SK-N-SH (cell line): Measurements from ENCODE around the gene OBSCN. TPM values are rescaled to one million over a fixed set of nuclear protein-coding genes. Genes with fewer than 3 reads are reported as not detected.

Experiments used
- CTCF ChIA-PET: fragments of 300-600, 350-600 bp; formaldehyde crosslinking; extraction: SDS; loops from one replicate; lab custom pipeline; 2021; lab: Yijun Ruan, JAX
- POLR2A ChIA-PET: fragments of 350-600 bp; sonication (Branson Sonifier 250); formaldehyde crosslinking; extraction: SDS; loops from one replicate; lab custom pipeline; 2020; ENCODE audit warnings: antibody characterized with exemption, inconsistent platforms; lab: Yijun Ruan, JAX
- DNase-seq: peaks from one replicate; pipeline ENCODE4 v3.0.0; 2012
- H2AFZ ChIP-seq: fragments of 200-600 bp; sonication (generic); 2 replicates; pipeline ENCODE4 v1.8.1; 2016; ENCODE audit warnings: antibody characterized with exemption, mild to moderate bottlenecking, low read depth
- H3F3A ChIP-seq: fragments of 200-600 bp; sonication (generic); replicated peaks from 2 replicates; pipeline ENCODE3; 2016; ENCODE audit warnings: antibody characterized with exemption, mild to moderate bottlenecking; ENCODE audit not compliant: insufficient read depth
- H3K27ac ChIP-seq, 2 experiments: fragments of 200-500 bp in 1 of 2; fragments of 200-600 bp in 1 of 2; sonication (Bioruptor generic) in 1 of 2; sonication (generic), shearing (Covaris generic) in 1 of 2; 2 replicates each; pipeline versions ENCODE4 v1.5.1 to v1.6.1; 2014 to 2016; ENCODE audit warnings: low read depth in 2 of 2, inconsistent platforms in 1 of 2, low read length in 1 of 2, mild to moderate bottlenecking in 1 of 2, mixed read lengths in 1 of 2
- H3K27me3 ChIP-seq: fragments of 200-600 bp; sonication (generic), shearing (Covaris generic); 2 replicates; pipeline ENCODE4 v1.6.1; 2016; ENCODE audit warnings: mixed run types; ENCODE audit not compliant: insufficient read depth
- H3K36me3 ChIP-seq, 2 experiments: fragments of 200-500 bp in 1 of 2; fragments of 200-600 bp in 1 of 2; sonication (Bioruptor generic) in 1 of 2; sonication (generic) in 1 of 2; replicated peaks in 1 of 2; 2 replicates each; pipeline versions ENCODE3 to v1.5.1; 2014 to 2016; ENCODE audit warnings: low read length in 1 of 2, mild to moderate bottlenecking in 1 of 2; ENCODE audit not compliant: insufficient read depth in 2 of 2, control insufficient read depth in 1 of 2
- H3K4me1 ChIP-seq, 2 experiments: fragments of 200-500 bp in 1 of 2; fragments of 200-600 bp in 1 of 2; sonication (Bioruptor generic) in 1 of 2; sonication (generic), shearing (Covaris generic) in 1 of 2; 2 replicates each; pipeline versions ENCODE4 v1.5.1 to v1.6.1; 2014 to 2016; ENCODE audit warnings: low read depth in 1 of 2, low read length in 1 of 2, mixed run types in 1 of 2; ENCODE audit not compliant: insufficient read depth in 2 of 2, control insufficient read depth in 1 of 2
- H3K4me2 ChIP-seq: fragments of 200-600 bp; sonication (generic), shearing (Covaris generic); 2 replicates; pipeline ENCODE4 v1.6.1; 2017; ENCODE audit warnings: mixed run types
- H3K4me3 ChIP-seq, 2 experiments: fragments of 200-500 bp in 1 of 2; fragments of 200-600 bp in 1 of 2; sonication (Bioruptor generic) in 1 of 2; sonication (generic), shearing (Covaris generic) in 1 of 2; 2 replicates each; pipeline versions ENCODE4 v1.5.1 to v1.8.1; 2014 to 2016; ENCODE audit warnings: low read depth in 2 of 2, inconsistent platforms in 1 of 2, low read length in 1 of 2, mild to moderate bottlenecking in 1 of 2, mixed read lengths in 1 of 2, moderate library complexity in 1 of 2
- H3K79me2 ChIP-seq: fragments of 200-600 bp; sonication (generic); 2 replicates; pipeline ENCODE4 v1.8.1; 2017; ENCODE audit warnings: mild to moderate bottlenecking; ENCODE audit not compliant: insufficient read depth
- H3K9ac ChIP-seq: fragments of 200-600 bp; sonication (generic); 2 replicates; pipeline ENCODE4 v1.6.1; 2017; ENCODE audit warnings: mixed run types
- H3K9me2 ChIP-seq: fragments of 200-600 bp; sonication (generic); 2 replicates; pipeline ENCODE4 v1.6.1; 2017; ENCODE audit warnings: mixed run types
- H3K9me3 ChIP-seq: fragments of 200-600 bp; sonication (generic); 2 replicates; pipeline ENCODE4 v1.6.1; 2017; ENCODE audit warnings: mixed run types, mild to moderate bottlenecking, moderate library complexity
- H4K20me1 ChIP-seq: fragments of 200-600 bp; sonication (generic); 2 replicates; pipeline ENCODE4 v1.6.1; 2017; ENCODE audit warnings: mild to moderate bottlenecking, mixed run types; ENCODE audit not compliant: insufficient read depth
- CHD2 ChIP-seq: fragments of 150-350 bp; IDR thresholded peaks from 2 replicates; pipeline ENCODE4 v1.6.1; 2018; ENCODE audit warnings: low read length; ENCODE audit not compliant: partially characterized antibody
- CTCF ChIP-seq: fragments of 200-600 bp; sonication (generic); IDR thresholded peaks from 2 replicates; pipeline ENCODE4 v1.6.1; 2017; ENCODE audit warnings: antibody characterized with exemption, mild to moderate bottlenecking, moderate library complexity
- ELF1 ChIP-seq: IDR thresholded peaks from 2 replicates; pipeline ENCODE4 v1.4.0; 2012
- EP300 ChIP-seq, 2 experiments: IDR thresholded peaks; 2 replicates each; pipeline versions ENCODE4 v1.4.0 to v1.6.1; 2012; ENCODE audit warnings: borderline replicate concordance in 1 of 2, low read depth in 1 of 2, low read length in 1 of 2
- EZH2phosphoT487 ChIP-seq: fragments of 200-600 bp; sonication (generic); IDR thresholded peaks from 2 replicates; pipeline ENCODE4 v1.6.1; 2017; ENCODE audit warnings: low read depth, mixed run types, mild to moderate bottlenecking, antibody characterized with exemption, moderate library complexity, borderline replicate concordance
- GATA2 ChIP-seq: sonication (generic); formaldehyde crosslinking; IDR thresholded peaks from 2 replicates; pipeline ENCODE4 v1.5.0; 2020; ENCODE audit warnings: mild to moderate bottlenecking, missing genetic modification reagents
- JUND ChIP-seq: IDR thresholded peaks from 2 replicates; pipeline ENCODE4 v1.4.0; 2012
- MEF2A ChIP-seq: IDR thresholded peaks from 2 replicates; pipeline ENCODE4 v1.4.0; 2012; ENCODE audit warnings: low read depth, borderline replicate concordance
- NFIC ChIP-seq: IDR thresholded peaks from 2 replicates; pipeline ENCODE4 v1.4.0; 2012; ENCODE audit warnings: borderline replicate concordance
- NRF1 ChIP-seq: IDR thresholded peaks from 2 replicates; pipeline ENCODE4 v1.6.1; 2012; ENCODE audit warnings: low read depth, mild to moderate bottlenecking, low read length
- PBX3 ChIP-seq: IDR thresholded peaks from 2 replicates; pipeline ENCODE4; 2012
- RAD21 ChIP-seq: IDR thresholded peaks from 2 replicates; pipeline ENCODE4 v1.6.1; 2012; ENCODE audit warnings: mild to moderate bottlenecking, low read length
- TAF1 ChIP-seq: IDR thresholded peaks from 2 replicates; pipeline ENCODE4 v1.6.1; 2012; ENCODE audit warnings: low read depth, mild to moderate bottlenecking, low read length, moderate library complexity, borderline replicate concordance
- TCF12 ChIP-seq: IDR thresholded peaks from 2 replicates; pipeline ENCODE4 v1.4.0; 2012
- USF2 ChIP-seq: fragments of 150-350 bp; IDR thresholded peaks from 2 replicates; pipeline ENCODE4 v1.6.1; 2017; ENCODE audit warnings: antibody characterized with exemption, low read length, low read depth, borderline replicate concordance
- ZBTB33 ChIP-seq: IDR thresholded peaks from 2 replicates; pipeline ENCODE4 v1.4.0; 2012; ENCODE audit warnings: low read depth, borderline replicate concordance
- WGBS: methylation state at CpG from one replicate; pipeline ENCODE4 v1.1.6; 2017; ENCODE audit warnings: low lambda C conversion rate; 5-methylcytosine and 5-hydroxymethylcytosine counted together
- polyA plus RNA-seq, 3 experiments: library from polyadenylated mRNA; depleted of rRNA; stranded (reverse); fragments of >200 nt; gene quantifications; 2 replicates each; pipeline ENCODE4 v1.2.3, GENCODE V29; 2012

The OBSCN gene
- polyA plus RNA-seq, 1 of the 3 experiments (the other 2 are of a cell fraction) = 4.0 TPM

GRCh38 chr1:228341450-228341813, 133.6 kb downstream of the OBSCN start:
- Histone ChIP-seq H3K9ac (no peak overlapping the region), H2AFZ (no peak overlapping the region), H3K27ac (no peak overlapping the region), H3K79me2 (no peaks in the 10 kb centered on the region), H3K4me3 (no peak overlapping the region), H3K4me1 (no peaks in the 10 kb centered on the region), H3K4me2 (no peak overlapping the region), H3K9me3 (no peaks in the 10 kb centered on the region), H3K9me2 (no peaks in the 10 kb centered on the region), H3F3A (no peaks in the 10 kb centered on the region), H3K27me3 (no peaks in the 10 kb centered on the region), H3K36me3 (no peaks in the 10 kb centered on the region), H4K20me1 (no peaks in the 10 kb centered on the region)
- ChIA-PET CTCF (interaction anchor here (0.9 to 1.9 kb wide), 4 partner anchors 9 to 32 kb away, joined by 3 to 4 read pairs (median 3); no protein-coding TSS in a partner anchor), POLR2A (no interaction called here)
- 92% methylated on average over 10 of the region's 17 CpGs for WGBS
- TF ChIP-seq ZBTB33 (no peak), EP300 (IDR thresholded peaks at IDR 0.05; ENCODE audit: borderline replicate concordance in 1 of 2, low read depth in 1 of 2, low read length in 1 of 2) (no peak), JUND (no peak), USF2 (no peak), MEF2A (no peak), TCF12 (no peak), NRF1 (no peak), CHD2 (no peak), TAF1 (no peak), PBX3 (no peak), EZH2phosphoT487 (no peak), ELF1 (no peak)
- DNase-seq = no peak

GRCh38 chr1:228341814-228342626, 134.2 kb downstream of the OBSCN start:
- POLR2A ChIA-PET = no interaction called here
- WGBS = 75% methylated on average over 7 of the region's 20 CpGs
- no peak for DNase-seq
- Histone ChIP-seq H3K4me1 (no peaks in the 10 kb centered on the region), H3K4me3 (no peak overlapping the region), H4K20me1 (no peaks in the 10 kb centered on the region), H3F3A (no peaks in the 10 kb centered on the region), H2AFZ (no peak overlapping the region), H3K9me2 (no peaks in the 10 kb centered on the region), H3K27me3 (no peaks in the 10 kb centered on the region), H3K27ac (no peak overlapping the region), H3K9me3 (no peaks in the 10 kb centered on the region), H3K9ac (no peak overlapping the region), H3K36me3 (no peaks in the 10 kb centered on the region), H3K79me2 (no peaks in the 10 kb centered on the region), H3K4me2 (no peak overlapping the region)
- TF ChIP-seq GATA2 (CRISPR knock-in tag) = no peak
- no peak for TF ChIP-seq CTCF
- TF ChIP-seq RAD21 = no peak
- no peak for TF ChIP-seq NFIC
- CTCF ChIA-PET = interaction anchor here (0.9 to 1.9 kb wide), 4 partner anchors 9 to 32 kb away, joined by 3 to 4 read pairs (median 3); no protein-coding TSS in a partner anchor
